Mononuclear cell (primary cell): ENCODE measurements around the gene NAP1L1. TPM values are rescaled to one million over a fixed set of nuclear protein-coding genes. Genes with fewer than 3 reads are reported as not detected.

Experiments used
- H3K27me3 ChIP-seq: 2 replicates; pipeline ENCODE4 v1.6.0; 2011; ENCODE audit warnings: low read length, control low read depth; ENCODE audit not compliant: insufficient read depth
- H3K4me1 ChIP-seq: 2 replicates; pipeline ENCODE4 v1.5.1; 2011; ENCODE audit warnings: mild to moderate bottlenecking, low read length, control low read depth; ENCODE audit not compliant: insufficient read depth
- H3K4me3 ChIP-seq: 2 replicates; pipeline ENCODE4 v1.5.1; 2011; ENCODE audit warnings: mild to moderate bottlenecking, low read length, moderate library complexity
- H3K9me3 ChIP-seq: 2 replicates; pipeline ENCODE4 v1.5.1; 2011; ENCODE audit warnings: low read depth, mild to moderate bottlenecking, control low read depth, low read length
- total RNA-seq: library from RNA; depleted of rRNA; stranded (reverse); fragments of >200 nt; gene quantifications from one replicate; pipeline ENCODE4 v1.2.3, GENCODE V29; 2012

NAP1L1 gene
- total RNA-seq, 1 donor = 401 TPM

DNA sequence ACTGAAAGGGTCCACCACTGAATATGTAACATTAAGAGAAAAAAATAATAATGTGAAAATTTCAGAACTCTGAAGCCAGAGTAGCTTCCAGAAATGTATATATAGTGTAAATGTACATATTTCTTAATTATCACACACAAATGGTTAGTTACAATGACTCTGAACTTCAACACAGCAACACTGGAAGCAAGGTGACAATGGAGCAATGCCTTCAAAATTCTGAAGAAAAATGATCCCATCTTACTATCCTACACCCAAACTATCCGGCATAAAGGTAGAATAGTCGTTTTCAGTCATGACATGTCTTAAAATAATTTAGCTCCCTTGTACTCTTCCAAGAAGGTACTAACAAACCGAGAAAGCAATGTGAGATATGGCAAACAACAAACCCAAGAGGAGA lies 11.9 kb downstream of the NAP1L1 start:
- Histone ChIP-seq H3K9me3 (no peaks in the 10 kb centered on the region), H3K27me3 (no peaks in the 10 kb centered on the region), H3K4me1 (peaks cover 9% of the 10 kb centered on the region), H3K4me3 (no peak overlapping the region)

DNA sequence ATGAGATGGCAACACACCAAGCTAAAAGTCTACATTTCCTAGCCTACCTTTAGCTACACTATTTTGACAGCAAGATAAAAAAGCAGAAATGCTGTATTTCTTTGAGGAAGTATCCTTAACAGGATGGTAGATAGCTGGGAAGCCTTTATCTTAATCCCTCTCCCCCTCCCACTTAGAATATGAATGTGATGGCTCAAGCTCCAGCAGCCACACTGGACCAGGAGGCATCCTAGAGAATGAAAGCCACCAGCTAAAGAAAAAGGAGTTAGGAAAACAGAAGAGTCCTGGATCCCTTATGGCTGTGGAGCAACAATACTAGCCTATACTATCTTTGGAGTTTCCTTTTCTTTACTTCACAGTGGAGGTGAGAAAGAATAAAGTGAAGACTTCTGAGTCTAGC lies 15.1 kb downstream of the NAP1L1 start:
- H3K4me3 ChIP-seq = no peak overlapping the region
- H3K9me3 ChIP-seq = peaks cover 14% of the 10 kb centered on the region
- H3K27me3 ChIP-seq = no peaks in the 10 kb centered on the region
- H3K4me1 ChIP-seq = no peaks in the 10 kb centered on the region

DNA sequence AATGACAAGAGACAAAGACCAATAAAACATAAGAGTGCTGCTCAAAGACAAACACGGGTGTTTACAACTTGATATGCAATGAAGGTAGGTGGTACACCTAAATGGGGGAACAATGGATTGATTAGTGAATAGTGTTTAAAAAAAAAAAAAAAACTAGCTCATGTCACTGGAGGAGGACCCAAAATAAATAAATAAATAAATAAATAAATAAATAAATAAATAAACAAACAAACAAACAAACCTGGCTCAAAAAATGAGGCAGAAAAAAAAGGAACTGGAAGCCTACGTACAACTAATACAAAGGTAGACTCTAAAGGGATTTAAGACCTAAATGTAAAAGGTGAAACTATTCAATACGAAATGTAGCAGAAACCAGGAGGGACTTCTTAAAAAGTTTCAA lies 18.6 kb downstream of the NAP1L1 start:
- Histone ChIP-seq H3K9me3 (peaks cover 14% of the 10 kb centered on the region), H3K4me3 (no peak overlapping the region), H3K27me3 (no peaks in the 10 kb centered on the region), H3K4me1 (no peaks in the 10 kb centered on the region)

DNA sequence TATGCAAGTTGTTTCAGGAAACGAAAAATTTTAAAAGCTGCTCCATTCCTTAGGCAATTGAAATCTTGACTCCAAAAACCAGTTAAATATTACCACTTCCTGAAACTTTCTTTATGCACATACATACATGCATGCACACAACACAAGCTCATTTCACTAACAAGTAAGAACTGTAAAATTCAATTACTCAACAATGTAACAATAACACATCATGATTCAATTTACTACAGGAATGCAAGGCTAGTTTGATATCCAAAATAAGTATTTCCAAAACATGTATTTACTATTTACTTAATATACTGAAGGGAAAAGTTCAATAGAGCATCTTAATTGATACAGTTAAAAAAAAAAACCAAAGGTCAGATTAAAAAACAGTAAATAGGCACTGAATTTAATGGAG lies 19.6 kb downstream of the NAP1L1 start:
- no peaks in the 10 kb centered on the region for H3K27me3 ChIP-seq
- no peak overlapping the region for H3K4me3 ChIP-seq
- H3K4me1 ChIP-seq = no peaks in the 10 kb centered on the region
- peaks cover 14% of the 10 kb centered on the region for H3K9me3 ChIP-seq

DNA sequence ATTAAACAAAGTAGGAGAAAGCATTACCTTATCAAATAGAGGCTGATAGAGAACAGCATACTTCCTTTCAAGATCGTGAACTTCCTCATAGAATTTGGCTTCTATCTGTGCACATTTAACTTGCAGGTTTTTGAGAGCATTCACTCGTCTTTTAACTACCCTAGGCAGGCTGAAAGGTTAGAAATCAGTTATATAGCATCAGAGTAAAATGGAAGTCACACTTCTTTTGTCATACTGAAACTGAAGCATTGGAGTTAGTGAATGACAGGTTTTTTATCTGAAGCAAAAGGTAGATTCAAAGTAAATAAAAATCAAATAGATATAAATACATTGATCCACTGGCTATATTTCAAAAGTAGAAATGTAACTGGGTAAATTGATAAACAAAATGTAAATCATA lies 24.4 kb downstream of the NAP1L1 start:
- Histone ChIP-seq H3K9me3 (peaks cover 7% of the 10 kb centered on the region), H3K27me3 (no peaks in the 10 kb centered on the region), H3K4me3 (no peak overlapping the region), H3K4me1 (no peaks in the 10 kb centered on the region)

DNA sequence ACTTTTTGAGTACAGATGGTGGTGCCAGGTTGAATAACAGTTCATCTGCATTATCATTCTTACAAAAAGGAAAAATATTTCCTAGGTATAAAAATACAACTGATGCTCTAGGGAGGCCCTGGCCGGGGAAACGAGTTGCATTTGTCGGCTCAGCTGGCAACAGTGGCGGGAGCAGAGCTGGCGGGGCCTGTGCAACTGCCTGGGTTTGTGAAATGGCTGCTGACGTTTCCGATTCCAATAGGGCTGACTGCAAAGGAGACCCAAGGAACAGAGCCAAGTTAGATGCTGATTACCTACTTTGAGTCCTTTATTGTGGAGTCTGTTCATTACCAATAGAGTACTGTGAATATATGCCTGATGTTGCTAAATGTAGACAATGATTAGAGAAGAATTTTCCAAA lies 27.2 kb downstream of the NAP1L1 start:
- Histone ChIP-seq H3K4me1 (no peaks in the 10 kb centered on the region), H3K27me3 (no peaks in the 10 kb centered on the region), H3K9me3 (no peaks in the 10 kb centered on the region), H3K4me3 (no peak overlapping the region)

DNA sequence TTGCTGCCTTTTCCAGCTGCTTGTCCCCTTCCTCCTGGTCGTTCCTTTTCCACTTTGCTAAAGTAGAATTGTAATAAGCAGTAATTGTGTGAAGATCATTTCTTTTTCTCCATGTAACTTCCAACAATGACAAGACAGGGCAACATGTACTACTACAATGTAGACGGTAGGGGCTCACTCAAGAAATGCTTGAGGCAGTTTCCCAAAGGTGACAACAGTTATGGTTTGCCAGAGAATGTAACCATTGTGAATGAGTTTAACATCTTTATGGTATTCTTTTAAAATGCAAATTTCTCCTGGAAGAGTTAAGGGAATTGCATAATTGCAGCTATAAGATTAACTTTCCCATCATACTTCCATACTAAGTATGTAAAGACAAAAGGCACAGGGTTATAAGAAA lies 29.1 kb downstream of the NAP1L1 start:
- Histone ChIP-seq H3K9me3 (no peaks in the 10 kb centered on the region), H3K27me3 (no peaks in the 10 kb centered on the region), H3K4me1 (no peaks in the 10 kb centered on the region), H3K4me3 (no peak overlapping the region)

DNA sequence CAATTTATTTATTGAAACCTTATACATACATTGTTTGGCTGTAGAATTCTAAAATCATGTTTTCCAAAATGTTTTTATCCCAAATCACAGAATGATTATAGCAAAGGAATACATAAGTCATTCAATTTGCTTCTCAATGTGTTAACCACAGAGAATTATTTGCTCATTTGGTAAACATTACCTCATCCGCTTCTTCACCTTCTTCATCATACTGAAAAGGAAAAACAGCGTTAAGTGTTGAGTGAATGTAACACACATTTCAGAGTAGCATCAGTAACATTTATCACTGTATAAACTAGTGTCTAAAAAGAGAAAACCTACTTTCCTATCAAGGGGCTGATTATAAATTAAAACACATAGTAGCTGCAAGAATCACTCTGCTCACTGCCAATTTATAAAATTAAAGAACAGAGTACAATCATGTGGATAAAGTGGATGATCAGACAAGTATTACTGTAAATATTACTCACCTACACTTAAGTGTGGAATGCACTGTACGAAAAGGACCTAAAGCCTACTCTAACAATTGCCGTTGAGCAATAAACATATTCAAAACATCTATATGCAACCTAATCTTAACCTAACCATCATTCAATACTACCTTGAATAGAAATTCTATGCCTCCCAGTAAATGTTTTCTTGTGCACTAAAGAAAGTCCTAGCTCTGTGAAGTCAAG lies 34.8 kb downstream of the NAP1L1 start:
- Histone ChIP-seq H3K4me1 (no peaks in the 10 kb centered on the region), H3K9me3 (no peaks in the 10 kb centered on the region), H3K27me3 (no peaks in the 10 kb centered on the region), H3K4me3 (no peak overlapping the region)

DNA sequence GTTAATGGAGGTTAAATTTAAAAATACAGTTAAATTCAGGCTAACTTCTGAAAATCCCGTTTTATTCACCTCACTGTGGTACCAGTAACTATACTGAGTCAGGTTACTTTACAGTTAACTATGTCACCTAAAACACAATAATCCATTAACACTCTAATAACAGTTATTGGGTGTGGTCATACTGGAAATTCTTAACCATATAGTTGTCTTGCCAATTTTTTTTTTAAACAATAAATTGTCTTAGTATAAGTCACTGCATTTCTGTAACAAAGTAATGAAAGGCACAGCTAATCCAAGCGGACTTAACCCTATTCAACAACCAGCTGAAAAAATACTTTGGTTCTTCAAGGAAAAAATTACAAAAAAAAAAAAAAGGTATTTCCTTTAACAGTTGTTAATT lies 36.7 kb downstream of the NAP1L1 start:
- Histone ChIP-seq H3K27me3 (no peaks in the 10 kb centered on the region), H3K4me1 (no peaks in the 10 kb centered on the region), H3K4me3 (no peak overlapping the region), H3K9me3 (no peaks in the 10 kb centered on the region)

DNA sequence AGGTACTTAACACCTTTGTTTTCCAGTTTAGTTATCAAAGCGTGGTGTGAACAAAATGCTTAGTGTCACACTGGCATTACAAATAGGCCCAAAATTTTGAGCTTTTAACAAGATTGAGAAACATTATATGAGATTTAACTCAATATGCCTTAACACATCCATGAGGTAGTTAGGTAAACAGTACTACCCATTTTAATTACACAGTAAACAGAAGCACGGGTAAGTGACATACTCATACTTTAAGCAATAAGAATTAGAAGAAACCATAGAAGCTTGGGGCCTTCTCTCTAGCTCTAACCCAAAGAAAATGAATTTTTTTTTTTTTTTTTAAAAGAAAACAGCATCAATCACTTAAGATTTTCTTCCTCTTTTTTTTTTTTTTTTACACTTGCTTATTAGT lies 37.4 kb downstream of the NAP1L1 start:
- H3K4me1 ChIP-seq = no peaks in the 10 kb centered on the region
- H3K9me3 ChIP-seq = no peaks in the 10 kb centered on the region

DNA sequence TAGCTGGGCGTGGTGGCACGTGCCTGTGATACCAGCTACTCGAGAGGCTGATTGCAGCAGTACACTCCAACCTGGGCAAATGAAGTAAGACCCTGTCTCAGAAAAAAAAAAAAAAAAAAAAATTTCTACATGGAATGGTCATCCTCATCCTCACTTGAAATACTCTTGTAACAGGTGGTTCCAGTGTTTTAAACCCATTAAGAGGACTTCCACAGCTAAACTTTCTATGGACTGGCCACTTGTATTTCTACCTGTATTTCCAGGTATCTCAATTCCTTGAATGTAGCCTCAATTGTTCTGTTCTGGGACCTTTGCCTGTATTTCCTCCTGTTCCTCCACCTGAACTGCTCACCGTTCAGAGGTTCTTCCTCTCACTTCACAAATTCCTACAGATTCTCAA lies 41.1 kb downstream of the NAP1L1 start:
- Histone ChIP-seq H3K4me3 (no peak overlapping the region), H3K4me1 (no peaks in the 10 kb centered on the region), H3K27me3 (no peaks in the 10 kb centered on the region), H3K9me3 (no peaks in the 10 kb centered on the region)

More for the DNA sequence above, 37.4 kb downstream of the NAP1L1 start:
- Histone ChIP-seq H3K27me3 (no peaks in the 10 kb centered on the region), H3K4me3 (no peak overlapping the region)

DNA sequence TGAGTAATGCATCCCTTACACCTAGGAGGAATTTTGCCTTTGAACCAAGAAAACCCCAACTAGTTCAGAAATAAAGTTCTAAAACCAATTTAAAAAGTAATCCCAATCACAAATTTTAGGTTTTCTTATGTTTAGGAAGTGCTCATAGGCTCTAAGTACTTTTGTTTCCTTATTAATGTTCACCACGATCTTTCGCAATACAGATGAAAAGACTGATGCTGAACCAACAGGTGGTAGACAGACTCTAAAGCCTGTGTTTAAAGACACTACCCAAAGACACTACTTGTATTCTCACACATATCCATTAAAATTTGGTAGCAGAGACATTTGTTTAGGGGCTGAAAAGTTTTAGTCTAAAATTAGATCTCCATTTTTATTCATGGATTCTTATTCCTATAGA lies 42.3 kb downstream of the NAP1L1 start:
- no peaks in the 10 kb centered on the region for H3K9me3 ChIP-seq
- H3K4me1 ChIP-seq = peaks cover 2% of the 10 kb centered on the region
- H3K27me3 ChIP-seq = no peaks in the 10 kb centered on the region
- no peak overlapping the region for H3K4me3 ChIP-seq

DNA sequence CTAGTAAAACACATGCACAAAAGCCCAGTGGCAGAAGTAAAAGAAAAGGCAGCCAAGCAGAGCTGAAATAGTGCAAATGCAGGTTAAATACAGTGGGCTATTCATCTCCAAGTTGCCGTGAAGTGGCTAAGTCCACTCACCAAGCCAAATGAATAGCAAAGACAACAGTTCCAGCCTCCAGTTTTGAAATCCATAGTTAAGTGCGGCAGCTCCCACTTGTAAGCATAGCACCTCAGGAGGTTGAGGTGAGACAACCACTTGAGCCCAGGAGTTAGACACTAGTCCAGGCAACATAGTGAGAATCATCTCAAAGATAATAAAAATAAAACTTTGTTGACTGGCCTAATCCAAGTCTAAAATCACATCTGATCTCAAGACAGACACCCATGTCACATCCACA lies 43.1 kb downstream of the NAP1L1 start:
- H3K4me3 ChIP-seq = no peak overlapping the region
- H3K4me1 ChIP-seq = peaks cover 2% of the 10 kb centered on the region
- H3K27me3 ChIP-seq = no peaks in the 10 kb centered on the region
- H3K9me3 ChIP-seq = no peaks in the 10 kb centered on the region

DNA sequence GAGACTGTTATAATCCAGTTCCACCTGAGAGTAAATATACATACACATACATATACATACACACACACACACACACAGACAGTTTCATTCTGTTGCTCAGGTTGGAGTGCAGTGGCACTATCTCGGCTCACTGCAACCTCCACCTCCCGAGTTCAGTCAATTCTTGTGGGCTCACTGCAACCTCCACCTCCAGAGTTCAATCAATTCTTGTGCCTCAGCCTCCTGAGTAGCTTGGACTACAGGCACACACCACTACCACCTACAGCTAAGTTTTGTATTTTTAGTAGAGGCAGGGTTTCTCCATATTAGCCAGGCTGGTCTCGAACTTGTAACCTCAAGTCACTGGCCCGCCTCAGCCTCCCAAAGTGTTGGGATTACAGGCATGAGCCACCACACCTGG lies 44.0 kb downstream of the NAP1L1 start:
- Histone ChIP-seq H3K9me3 (no peaks in the 10 kb centered on the region), H3K4me3 (no peak overlapping the region), H3K4me1 (peaks cover 2% of the 10 kb centered on the region), H3K27me3 (no peaks in the 10 kb centered on the region)

DNA sequence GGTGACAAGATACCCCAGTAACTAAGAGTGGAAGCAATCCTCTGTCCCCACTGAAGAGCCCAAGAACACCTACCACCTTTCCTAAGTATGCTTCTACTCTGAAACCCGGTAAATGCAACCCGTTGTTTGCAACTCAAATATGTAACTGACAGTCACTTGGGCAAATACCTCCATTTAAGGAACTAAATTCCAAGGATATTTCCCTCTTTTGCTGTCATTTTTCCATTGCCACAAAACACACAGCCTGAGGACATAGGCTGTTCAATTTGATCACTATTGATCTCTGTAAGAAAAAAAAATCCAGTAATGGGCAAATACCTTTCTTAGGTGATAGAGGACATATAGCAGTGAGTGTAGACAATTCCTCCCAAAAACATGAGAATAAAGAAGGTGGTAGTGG lies 46.3 kb downstream of the NAP1L1 start:
- Histone ChIP-seq H3K4me3 (no peak overlapping the region), H3K9me3 (no peaks in the 10 kb centered on the region), H3K27me3 (no peaks in the 10 kb centered on the region), H3K4me1 (peaks cover 2% of the 10 kb centered on the region)
